Measurements from ENCODE around the gene CALML6. TPM values are rescaled to one million over a fixed set of nuclear protein-coding genes. Genes with fewer than 3 reads are reported as not detected.

Gene CALML6
- total RNA-seq, 1 donor from 2014 or later = 1.3 TPM

DNA sequence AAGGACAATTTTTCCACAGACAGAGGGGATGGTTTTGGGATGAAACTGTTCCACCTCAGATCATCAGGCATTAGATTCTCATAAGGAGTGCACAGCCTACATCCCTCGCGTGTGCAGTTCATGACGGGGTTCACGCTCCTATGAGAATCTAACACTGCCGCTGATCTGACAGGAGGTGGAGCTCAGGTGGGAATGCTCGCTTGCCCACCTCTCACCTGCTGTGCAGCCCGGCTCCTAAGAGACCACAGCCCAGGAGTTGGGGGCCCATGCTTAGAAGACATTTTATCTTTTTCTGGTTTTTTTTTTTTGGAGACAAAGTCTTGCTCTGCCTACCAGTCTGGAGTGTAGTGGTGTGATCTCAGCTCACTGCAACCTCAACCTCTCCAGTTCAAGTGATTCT lies 40.2 kb upstream of the CALML6 start:
- H3K36me3 Mint-ChIP-seq (ENCODE audit: low read depth) = peaks cover 58% of the 10 kb centered on the region
- ATAC-seq (ENCODE audit: low read depth) = no peak

DNA sequence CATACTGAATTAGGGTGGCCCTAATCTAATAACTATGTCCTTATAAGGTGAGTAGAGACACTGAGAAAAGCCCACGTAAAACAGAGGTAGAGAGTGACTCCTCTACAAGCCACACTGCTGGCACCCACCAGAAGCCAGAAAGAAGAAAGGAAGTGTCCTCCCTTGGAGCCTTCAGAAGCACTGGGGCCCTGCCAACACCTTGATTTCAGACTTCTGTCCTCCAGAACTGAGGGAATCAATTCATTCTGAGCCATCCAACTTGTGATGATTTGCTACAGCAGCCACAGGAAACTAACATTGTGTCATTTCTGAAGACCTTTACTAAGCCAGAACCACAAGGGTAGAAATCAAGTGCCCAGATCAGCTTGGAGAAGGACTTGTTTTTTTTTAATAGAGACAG lies 39.1 kb upstream of the CALML6 start:
- Mint-ChIP-seq H3K36me3 (ENCODE audit: low read depth) (peaks cover 56% of the 10 kb centered on the region), H3K27ac (peak overlapping the region; percentile 24), H3K9me3 (no peaks in the 10 kb centered on the region), H3K4me1 (peaks cover 79% of the 10 kb centered on the region), H3K4me3 (no peak overlapping the region), H3K27me3 (no peaks in the 10 kb centered on the region)
- POLR2A ChIA-PET = no interaction called here
- ATAC-seq (ENCODE audit: low read depth) (no peak), DNase-seq (no peak)
- TF ChIP-seq, protein P1, sequence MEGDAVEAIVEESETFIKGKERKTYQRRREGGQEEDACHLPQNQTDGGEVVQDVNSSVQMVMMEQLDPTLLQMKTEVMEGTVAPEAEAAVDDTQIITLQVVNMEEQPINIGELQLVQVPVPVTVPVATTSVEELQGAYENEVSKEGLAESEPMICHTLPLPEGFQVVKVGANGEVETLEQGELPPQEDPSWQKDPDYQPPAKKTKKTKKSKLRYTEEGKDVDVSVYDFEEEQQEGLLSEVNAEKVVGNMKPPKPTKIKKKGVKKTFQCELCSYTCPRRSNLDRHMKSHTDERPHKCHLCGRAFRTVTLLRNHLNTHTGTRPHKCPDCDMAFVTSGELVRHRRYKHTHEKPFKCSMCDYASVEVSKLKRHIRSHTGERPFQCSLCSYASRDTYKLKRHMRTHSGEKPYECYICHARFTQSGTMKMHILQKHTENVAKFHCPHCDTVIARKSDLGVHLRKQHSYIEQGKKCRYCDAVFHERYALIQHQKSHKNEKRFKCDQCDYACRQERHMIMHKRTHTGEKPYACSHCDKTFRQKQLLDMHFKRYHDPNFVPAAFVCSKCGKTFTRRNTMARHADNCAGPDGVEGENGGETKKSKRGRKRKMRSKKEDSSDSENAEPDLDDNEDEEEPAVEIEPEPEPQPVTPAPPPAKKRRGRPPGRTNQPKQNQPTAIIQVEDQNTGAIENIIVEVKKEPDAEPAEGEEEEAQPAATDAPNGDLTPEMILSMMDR (IDR thresholded peaks at IDR 0.05) = no peak
- CTCF ChIA-PET = no interaction called here
- intact Hi-C loops (cut with micrococcal nuclease) = no loop called here

More for the DNA sequence above, 40.2 kb upstream of the CALML6 start:
- POLR2A ChIA-PET = interaction anchor here (0.6 kb wide), 1 partner anchor 9 kb away, joined by 6 read pairs; no protein-coding TSS in a partner anchor
- Mint-ChIP-seq H3K9me3 (no peaks in the 10 kb centered on the region), H3K4me3 (no peak overlapping the region), H3K27me3 (no peaks in the 10 kb centered on the region), H3K4me1 (peaks cover 83% of the 10 kb centered on the region), H3K27ac (no peak overlapping the region)
- CTCF ChIA-PET = interaction anchor here (0.6 kb wide), 1 partner anchor 13 kb away, joined by 4 read pairs; no protein-coding TSS in a partner anchor
- TF ChIP-seq, protein P1 (IDR thresholded peaks at IDR 0.05) = no peak
- no peak for DNase-seq
- intact Hi-C loops (cut with micrococcal nuclease) = no loop called here

DNA sequence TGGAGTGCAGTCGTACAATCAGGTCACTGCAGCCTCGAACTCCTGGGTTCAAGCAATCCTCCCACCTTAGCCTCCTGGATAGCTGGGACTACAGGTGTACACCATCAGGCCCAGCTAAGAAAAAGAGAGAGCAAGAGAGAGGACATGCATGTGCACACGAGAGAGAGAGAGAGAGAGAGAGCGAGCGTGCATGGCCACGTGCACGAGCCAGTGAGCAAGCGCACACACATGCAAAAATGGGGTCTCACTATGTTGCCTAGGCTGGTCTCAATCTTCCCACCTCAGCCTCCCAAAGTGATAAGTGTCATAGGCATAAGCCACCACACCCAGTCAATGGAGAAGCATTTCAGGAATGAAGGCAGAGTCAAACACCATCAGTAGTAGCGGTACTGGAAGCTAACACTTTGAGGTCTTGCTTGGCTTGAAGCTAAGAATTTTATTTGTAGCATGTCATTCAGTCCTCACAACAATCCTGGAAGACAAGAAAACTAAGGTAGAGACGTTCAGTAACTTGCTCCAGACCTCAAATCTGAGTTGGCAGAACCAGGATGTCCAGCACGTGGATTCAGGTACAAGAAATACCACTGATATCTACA lies 38.6 kb upstream of the CALML6 start:
- peaks cover 55% of the 10 kb centered on the region for H3K36me3 Mint-ChIP-seq (ENCODE audit: low read depth)
- H3K27ac Mint-ChIP-seq = peak overlapping the region; percentile 38
- H3K4me3 Mint-ChIP-seq = no peak overlapping the region
- no peak for ATAC-seq (ENCODE audit: low read depth)
- peaks cover 79% of the 10 kb centered on the region for H3K4me1 Mint-ChIP-seq
- TF ChIP-seq, protein P1 (IDR thresholded peaks at IDR 0.05) = no peak
- intact Hi-C loops (cut with micrococcal nuclease) = no loop called here
- DNase-seq = no peak
- ChIA-PET CTCF (interaction anchor here (1.1 kb wide), 1 partner anchor 9 kb away, joined by 3 read pairs; no protein-coding TSS in a partner anchor), POLR2A (no interaction called here)
- no peaks in the 10 kb centered on the region for H3K9me3 Mint-ChIP-seq
- H3K27me3 Mint-ChIP-seq = no peaks in the 10 kb centered on the region

DNA sequence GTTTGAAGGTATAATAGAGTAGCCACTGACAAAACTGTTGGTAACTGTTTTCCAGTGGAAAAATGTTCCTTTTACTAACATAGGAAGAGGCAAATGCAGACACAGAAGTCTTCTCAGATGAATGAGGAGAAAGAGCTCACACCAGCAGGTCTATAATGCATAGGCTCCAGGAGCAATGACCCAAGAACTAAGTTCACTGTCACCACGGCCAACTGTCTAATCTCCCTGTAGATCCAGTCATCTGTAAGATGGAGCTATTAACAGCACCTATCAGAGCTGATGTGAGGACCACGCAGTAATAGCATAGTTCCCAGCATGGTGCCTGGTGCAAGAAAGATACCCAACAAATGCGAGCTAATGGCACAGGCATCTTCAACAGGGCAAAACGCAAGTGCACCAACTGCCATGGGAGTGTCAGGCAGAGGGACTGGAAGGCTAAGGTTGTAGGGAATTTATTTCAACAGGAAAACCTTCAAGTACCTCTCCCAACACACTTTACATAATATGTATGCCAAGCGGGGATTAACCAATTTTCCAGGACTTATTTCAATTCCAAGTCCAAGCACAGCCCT lies 37.1 kb upstream of the CALML6 start:
- peaks cover 49% of the 10 kb centered on the region for H3K36me3 Mint-ChIP-seq (ENCODE audit: low read depth)
- no peaks in the 10 kb centered on the region for H3K27me3 Mint-ChIP-seq
- intact Hi-C loops (cut with micrococcal nuclease) = no loop called here
- H3K27ac Mint-ChIP-seq = no peak overlapping the region
- peaks cover 78% of the 10 kb centered on the region for H3K4me1 Mint-ChIP-seq
- no peak overlapping the region for H3K4me3 Mint-ChIP-seq
- DNase-seq (no peak), ATAC-seq (ENCODE audit: low read depth) (no peak)
- ChIA-PET POLR2A (interaction anchor here (0.7 to 1.3 kb wide), 2 partner anchors 8 to 13 kb away, joined by 3 to 5 read pairs; no protein-coding TSS in a partner anchor), CTCF (no interaction called here)
- H3K9me3 Mint-ChIP-seq = no peaks in the 10 kb centered on the region
- TF ChIP-seq, protein P1 (IDR thresholded peaks at IDR 0.05) = no peak

DNA sequence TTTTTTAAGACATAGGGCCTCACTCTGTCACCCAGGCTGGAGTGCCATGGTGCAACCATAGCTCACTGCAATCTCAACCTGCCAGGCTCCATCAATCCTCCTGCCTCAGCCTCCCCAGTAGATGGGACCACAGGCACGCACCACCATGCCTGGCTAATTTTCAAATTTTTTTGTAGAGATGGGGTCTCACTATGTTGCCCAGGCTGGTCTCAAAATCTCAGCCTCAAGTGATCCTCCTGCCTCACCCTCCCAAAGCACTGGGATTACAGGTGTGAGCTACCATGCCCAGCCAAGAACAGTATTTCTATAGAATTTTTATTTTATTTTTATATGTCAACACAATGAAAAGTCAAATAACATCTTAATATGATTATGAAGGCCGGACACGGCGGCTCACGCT lies 35.1 kb upstream of the CALML6 start:
- intact Hi-C loops (cut with micrococcal nuclease) = no loop called here
- no peaks in the 10 kb centered on the region for H3K27me3 Mint-ChIP-seq
- H3K4me3 Mint-ChIP-seq = no peak overlapping the region
- TF ChIP-seq, protein P1 (IDR thresholded peaks at IDR 0.05) = no peak
- DNase-seq (no peak), ATAC-seq (ENCODE audit: low read depth) (no peak)
- CTCF ChIA-PET = no interaction called here
- H3K9me3 Mint-ChIP-seq = no peaks in the 10 kb centered on the region
- no peak overlapping the region for H3K27ac Mint-ChIP-seq
- peaks cover 79% of the 10 kb centered on the region for H3K4me1 Mint-ChIP-seq
- POLR2A ChIA-PET = no interaction called here
- H3K36me3 Mint-ChIP-seq (ENCODE audit: low read depth) = peaks cover 40% of the 10 kb centered on the region
